Motor neuron (in vitro differentiated cells): ENCODE results near the gene LAMA1. TPM values are rescaled to one million over a fixed set of nuclear protein-coding genes. Genes with fewer than 3 reads are reported as not detected.
"Not testable (repeated sequence)": the region's sequence is repeated elsewhere in the genome, so short reads cannot be mapped to it uniquely, and the experiment has no call there.

Experiments used
- ATAC-seq, 8 experiments: fragments of 200-7000 bp; cut with Tn5 transposase; replicated peaks in 6 of 8; 2 replicates each; pipeline ENCODE4 v1.8.0; 2021; ENCODE audit warnings: mild to moderate bottlenecking in 8 of 8, moderate library complexity in 8 of 8
- H3K27ac ChIP-seq, 2 donors: fragments of 250-450 bp; sonication (Bioruptor Pico); 2 replicates each; pipeline ENCODE4 v1.9.0; 2021; ENCODE audit warnings: antibody characterized with exemption in 2 of 2, mild to moderate bottlenecking in 2 of 2, moderate library complexity in 1 of 2
- H3K4me1 ChIP-seq, 2 donors: fragments of 250-450 bp; sonication (Bioruptor Pico); replicated peaks in 1 of 2; 2 replicates each; pipeline ENCODE4 v1.6.1; 2021; ENCODE audit warnings: antibody characterized with exemption in 2 of 2, mild to moderate bottlenecking in 2 of 2, moderate library complexity in 1 of 2
- H3K4me3 ChIP-seq, 5 donors: fragments of 250-450 bp; sonication (Bioruptor Pico); 2 replicates each; pipeline ENCODE4 v1.9.0; 2021; ENCODE audit warnings: antibody characterized with exemption in 5 of 5, mild to moderate bottlenecking in 5 of 5, moderate library complexity in 4 of 5
- WGBS, 10 experiments: fragments of 450-650 bp; shearing (Covaris generic); methylation state at CpG; one replicate each; pipeline ENCODE4 v1.0.0; 2022; 5-methylcytosine and 5-hydroxymethylcytosine counted together
- in situ Hi-C, 9 experiments: fragments of 400-800 bp; cut with MboI; loops; one replicate each; pipeline ENCODE4 v1.15.0; 2021; ENCODE audit warnings: low sequenced_read_pairs in 9 of 9, low pct_unique_long_range_greater_than_20kb in 2 of 9; ENCODE audit not compliant: unreplicated experiment in 9 of 9
- total RNA-seq, 8 experiments: library from RNA; unstranded; fragments of 300-600 nt; gene quantifications; 2 replicates each; pipeline versions ENCODE4 v1.2.3 to v1.2.4, GENCODE V29; 2022

LAMA1 gene, protein sequence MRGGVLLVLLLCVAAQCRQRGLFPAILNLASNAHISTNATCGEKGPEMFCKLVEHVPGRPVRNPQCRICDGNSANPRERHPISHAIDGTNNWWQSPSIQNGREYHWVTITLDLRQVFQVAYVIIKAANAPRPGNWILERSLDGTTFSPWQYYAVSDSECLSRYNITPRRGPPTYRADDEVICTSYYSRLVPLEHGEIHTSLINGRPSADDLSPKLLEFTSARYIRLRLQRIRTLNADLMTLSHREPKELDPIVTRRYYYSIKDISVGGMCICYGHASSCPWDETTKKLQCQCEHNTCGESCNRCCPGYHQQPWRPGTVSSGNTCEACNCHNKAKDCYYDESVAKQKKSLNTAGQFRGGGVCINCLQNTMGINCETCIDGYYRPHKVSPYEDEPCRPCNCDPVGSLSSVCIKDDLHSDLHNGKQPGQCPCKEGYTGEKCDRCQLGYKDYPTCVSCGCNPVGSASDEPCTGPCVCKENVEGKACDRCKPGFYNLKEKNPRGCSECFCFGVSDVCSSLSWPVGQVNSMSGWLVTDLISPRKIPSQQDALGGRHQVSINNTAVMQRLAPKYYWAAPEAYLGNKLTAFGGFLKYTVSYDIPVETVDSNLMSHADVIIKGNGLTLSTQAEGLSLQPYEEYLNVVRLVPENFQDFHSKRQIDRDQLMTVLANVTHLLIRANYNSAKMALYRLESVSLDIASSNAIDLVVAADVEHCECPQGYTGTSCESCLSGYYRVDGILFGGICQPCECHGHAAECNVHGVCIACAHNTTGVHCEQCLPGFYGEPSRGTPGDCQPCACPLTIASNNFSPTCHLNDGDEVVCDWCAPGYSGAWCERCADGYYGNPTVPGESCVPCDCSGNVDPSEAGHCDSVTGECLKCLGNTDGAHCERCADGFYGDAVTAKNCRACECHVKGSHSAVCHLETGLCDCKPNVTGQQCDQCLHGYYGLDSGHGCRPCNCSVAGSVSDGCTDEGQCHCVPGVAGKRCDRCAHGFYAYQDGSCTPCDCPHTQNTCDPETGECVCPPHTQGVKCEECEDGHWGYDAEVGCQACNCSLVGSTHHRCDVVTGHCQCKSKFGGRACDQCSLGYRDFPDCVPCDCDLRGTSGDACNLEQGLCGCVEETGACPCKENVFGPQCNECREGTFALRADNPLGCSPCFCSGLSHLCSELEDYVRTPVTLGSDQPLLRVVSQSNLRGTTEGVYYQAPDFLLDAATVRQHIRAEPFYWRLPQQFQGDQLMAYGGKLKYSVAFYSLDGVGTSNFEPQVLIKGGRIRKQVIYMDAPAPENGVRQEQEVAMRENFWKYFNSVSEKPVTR (N-terminal part only)
- 10 to 100 TPM in 3 of 8 experiments, 1 to 10 TPM in 3, under 1 TPM in 2; 0.18 to 37.8 (median 7.6) TPM for total RNA-seq

DNA sequence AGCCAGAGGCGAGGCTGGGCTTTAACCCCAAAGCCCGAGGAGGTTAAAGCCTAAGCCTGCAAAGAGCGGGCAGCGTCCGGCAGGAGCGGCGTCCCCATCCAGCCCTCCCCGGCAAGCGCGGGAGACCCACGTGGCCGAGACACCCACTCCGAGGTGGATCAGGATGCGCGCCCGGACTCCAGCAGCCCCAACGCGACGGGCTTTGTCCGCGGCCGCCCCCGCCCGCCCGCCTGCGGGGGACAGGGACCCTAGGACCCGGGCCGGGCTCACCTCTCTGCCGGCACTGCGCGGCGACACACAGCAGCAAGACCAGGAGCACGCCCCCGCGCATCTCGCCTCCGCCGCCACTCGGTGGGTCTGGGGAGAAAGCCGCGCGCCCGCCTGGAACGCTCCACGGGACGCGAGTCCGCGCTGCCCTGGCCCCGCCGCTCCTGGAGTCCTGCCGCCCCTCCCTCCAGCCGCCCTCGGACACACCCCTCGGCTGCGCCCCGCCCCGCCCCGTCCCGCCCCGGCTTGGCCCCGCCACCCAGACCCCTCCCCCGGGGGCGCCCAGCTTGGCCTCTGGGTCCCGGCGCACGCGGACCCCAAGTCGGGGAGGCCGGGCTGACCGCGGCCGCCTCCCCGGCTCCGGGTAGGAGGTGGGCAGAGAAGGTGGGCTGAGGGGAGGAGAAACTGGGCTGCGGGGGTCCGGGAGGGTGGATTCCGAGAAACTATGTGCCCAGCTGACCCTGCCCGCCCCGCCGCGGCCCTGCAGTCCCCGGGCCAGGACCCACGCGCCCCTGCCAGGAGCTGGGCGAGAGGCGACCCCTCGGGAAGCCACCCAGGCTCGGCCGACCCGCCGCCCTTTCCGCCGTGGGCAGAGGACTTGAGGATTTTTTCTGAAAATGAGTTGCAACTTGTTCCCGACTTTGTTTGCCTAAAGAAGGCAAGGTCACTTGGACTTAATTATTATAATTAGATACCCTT is at the start of gene LAMA1:
TSS of gene LAMA1 (minus strand) at position 408 of the 966 bp plus-strand sequence. CDS start at position 331, 77 bp downstream.
- peaks cover 0 to 3% of the 10 kb centered on the region in 2 donors for H3K4me1 ChIP-seq
- no peak within 1 kb of the TSS for H3K27ac ChIP-seq
- in situ Hi-C loops = no loop called here
- H3K4me3 ChIP-seq = peak within 1 kb of the TSS; percentile 53 to 72 (median 60)
- peak in 7 of 8 experiments; percentile 23 to 85 (median 81) for ATAC-seq
- 0 to 71% methylated on average over 1 of the region's 95 CpGs; no CpG with 5 or more reads in 8 of the 10 experiments for WGBS, 10 experiments

DNA sequence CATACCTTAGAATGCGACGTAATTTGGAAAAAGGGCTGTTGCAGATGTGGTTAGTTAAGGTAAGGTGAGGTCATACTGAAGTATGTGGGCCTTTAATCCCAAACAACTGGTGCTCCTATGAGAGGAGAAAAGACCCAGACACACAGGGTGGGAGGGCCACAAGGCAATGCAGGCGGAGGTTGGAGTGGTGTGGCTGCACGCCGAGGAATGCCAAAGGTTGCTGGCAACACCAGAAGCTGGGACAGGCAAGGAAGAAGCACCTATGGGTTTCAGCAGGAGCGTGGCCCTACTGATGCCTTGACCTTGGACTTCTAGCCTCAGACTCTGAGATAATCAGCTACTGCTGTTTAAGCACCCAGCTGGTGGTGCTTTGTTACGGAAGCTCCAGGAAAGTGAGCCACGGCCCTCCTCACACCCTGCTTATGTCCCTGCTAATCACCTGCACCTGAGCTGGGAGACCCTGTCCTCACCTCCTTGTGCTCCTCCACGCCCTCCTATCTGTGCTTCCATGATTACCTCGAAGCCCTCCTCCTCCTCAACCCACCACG is 48.3 kb upstream of the LAMA1 start:
- WGBS, 10 experiments = 27 to 100% (median 88%) methylated on average over 1 to 6 of the region's 11 CpGs; no CpG with 5 or more reads in 1 of the 10 experiments
- H3K4me3 ChIP-seq = no peak overlapping the region
- in situ Hi-C loops = no loop called here
- no peak for ATAC-seq
- H3K4me1 ChIP-seq = no peaks in the 10 kb centered on the region
- no peak overlapping the region for H3K27ac ChIP-seq

DNA sequence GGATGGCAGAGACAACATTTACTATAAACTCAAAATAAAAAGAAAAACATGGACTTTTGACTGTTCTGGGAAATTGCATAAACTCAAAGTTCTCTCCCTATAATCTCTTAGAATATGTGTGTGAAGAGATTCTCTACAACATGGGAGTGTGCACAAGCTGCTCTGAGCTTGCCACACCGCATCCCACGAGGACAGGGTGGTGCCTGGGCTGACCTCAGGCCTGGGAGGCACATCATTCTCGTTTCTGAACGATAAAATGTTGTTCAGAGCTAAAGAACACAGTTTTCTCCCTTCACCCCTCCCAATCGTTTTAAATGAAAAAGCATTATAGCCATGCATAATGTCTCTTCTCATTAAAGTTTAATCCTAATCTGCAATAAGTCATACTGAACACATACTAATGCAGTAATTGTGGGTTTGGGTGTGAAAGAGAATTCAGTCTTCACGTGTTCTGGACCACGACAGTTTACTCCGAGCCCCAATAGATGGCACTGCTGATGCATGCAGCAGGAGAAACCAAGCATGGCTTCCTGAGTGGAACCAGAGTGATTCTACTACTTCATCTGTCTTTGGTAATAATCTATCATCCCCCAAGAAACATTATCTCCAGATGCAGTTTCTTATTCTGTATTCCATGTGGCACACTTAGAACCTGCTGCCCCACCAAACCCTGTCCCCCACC is 46.9 kb upstream of the LAMA1 start:
- H3K27ac ChIP-seq = no peak overlapping the region
- peak in 6 of 8 experiments; percentile 58 to 83 (median 71) for ATAC-seq
- no peak overlapping the region for H3K4me3 ChIP-seq
- in situ Hi-C loops = no loop called here
- no peaks in the 10 kb centered on the region for H3K4me1 ChIP-seq
- 0 to 65% (median 42%) methylated on average over 2 to 7 of the region's 8 CpGs; no CpG with 5 or more reads in 1 of the 10 experiments for WGBS, 10 experiments

DNA sequence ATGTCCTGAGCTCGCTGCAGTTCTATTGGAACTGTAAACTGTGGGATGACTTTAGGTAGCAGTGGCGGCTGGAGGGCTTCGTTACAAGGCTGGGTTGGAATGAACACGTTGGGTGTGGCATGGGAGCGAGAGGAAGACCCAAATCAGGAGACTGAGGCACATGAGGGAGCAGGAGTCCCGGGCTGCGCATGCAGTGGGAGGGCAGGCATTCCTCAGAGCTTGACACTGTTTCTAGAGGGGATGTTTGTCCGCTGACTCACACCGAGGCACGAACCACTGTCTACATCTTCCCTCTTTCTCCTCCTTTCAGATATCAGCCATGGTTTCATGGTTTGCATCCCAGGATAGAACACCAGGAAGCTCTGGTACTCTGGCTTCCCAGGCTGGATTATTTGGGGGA is 40.6 kb upstream of the LAMA1 start:
- no peaks in the 10 kb centered on the region for H3K4me1 ChIP-seq
- no peak overlapping the region for H3K4me3 ChIP-seq
- H3K27ac ChIP-seq = no peak overlapping the region
- WGBS, 10 experiments = 39 to 100% (median 89%) methylated on average over 2 to 10 of the region's 10 CpGs; no CpG with 5 or more reads in 2 of the 10 experiments
- in situ Hi-C loops = no loop called here
- no peak for ATAC-seq

DNA sequence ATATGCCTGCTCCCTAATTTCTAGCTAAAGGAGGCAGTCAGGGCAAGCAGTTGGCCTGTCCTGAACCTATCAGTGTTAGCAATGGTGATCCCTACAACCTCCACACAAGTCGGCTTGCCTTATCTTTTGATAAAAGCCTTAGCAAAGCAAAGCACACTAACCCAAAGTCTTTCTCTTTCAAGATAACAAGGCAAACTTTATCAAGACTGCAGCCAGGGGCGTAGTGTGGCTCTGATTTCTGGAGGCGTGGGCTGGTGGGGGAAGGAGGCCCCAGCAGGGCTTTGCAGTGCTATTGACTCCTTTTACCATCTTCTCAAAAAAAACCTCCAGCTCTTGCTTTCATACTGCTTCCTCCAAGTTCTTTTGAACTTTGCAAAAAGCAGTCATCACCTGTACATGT is 40.2 kb upstream of the LAMA1 start:
- Histone ChIP-seq H3K4me1 (no peaks in the 10 kb centered on the region), H3K4me3 (no peak overlapping the region), H3K27ac (no peak overlapping the region)
- WGBS, 10 experiments = 20 to 89% (median 70%) methylated on average over 1 to 2 of the region's 3 CpGs; no CpG with 5 or more reads in 6 of the 10 experiments
- ATAC-seq = no peak
- in situ Hi-C loops = no loop called here

DNA sequence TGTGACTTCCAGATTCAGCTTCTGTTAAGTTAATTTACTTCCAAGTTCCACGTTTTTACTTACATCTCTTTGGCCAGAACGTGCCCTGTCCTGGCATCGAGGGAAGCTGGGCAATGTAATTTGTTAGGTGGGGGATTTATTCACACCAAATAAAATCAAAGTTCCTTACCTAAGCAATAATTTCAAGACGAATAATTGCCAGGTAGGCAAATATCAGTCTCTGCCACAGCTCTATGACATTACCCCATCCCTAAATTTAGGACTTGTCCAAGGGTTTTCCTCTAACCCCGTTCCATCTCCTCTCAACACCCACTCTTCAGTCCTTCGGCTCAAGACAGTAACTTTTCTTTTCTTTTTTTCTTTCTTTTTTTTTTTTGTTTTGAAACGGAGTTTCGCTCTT is 38.3 kb upstream of the LAMA1 start:
- H3K4me1 ChIP-seq = no peaks in the 10 kb centered on the region
- in situ Hi-C loops = no loop called here
- ATAC-seq = no peak
- H3K27ac ChIP-seq = no peak overlapping the region
- WGBS, 10 experiments = 52 to 97% (median 80%) methylated on average over 1 to 6 of the region's 8 CpGs; no CpG with 5 or more reads in 1 of the 10 experiments
- no peak overlapping the region for H3K4me3 ChIP-seq

DNA sequence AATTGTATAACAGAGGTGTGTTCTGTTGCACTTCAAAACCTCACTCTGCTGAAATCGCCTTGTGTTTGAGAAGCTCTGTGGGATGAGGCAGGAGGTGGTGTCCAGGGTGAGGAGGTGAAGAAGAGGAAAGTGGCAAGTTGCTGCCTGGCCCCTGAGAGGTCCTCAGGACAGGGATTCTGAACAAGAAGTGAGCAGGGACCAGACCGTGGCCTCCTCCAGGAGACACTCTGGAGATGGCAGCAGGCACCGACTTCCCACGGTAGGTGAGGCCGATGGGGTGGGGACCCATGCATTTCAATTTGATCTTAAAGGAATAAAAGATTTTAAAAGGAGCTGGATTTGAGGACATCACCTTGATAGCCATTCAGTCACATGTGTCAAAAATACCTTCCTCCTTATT is 37.5 kb upstream of the LAMA1 start:
- H3K4me3 ChIP-seq = no peak overlapping the region
- WGBS, 10 experiments = 71 to 100% (median 100%) methylated on average over 2 to 4 of the region's 5 CpGs; no CpG with 5 or more reads in 3 of the 10 experiments
- in situ Hi-C loops = no loop called here
- no peaks in the 10 kb centered on the region for H3K4me1 ChIP-seq
- no peak for ATAC-seq
- H3K27ac ChIP-seq = no peak overlapping the region

DNA sequence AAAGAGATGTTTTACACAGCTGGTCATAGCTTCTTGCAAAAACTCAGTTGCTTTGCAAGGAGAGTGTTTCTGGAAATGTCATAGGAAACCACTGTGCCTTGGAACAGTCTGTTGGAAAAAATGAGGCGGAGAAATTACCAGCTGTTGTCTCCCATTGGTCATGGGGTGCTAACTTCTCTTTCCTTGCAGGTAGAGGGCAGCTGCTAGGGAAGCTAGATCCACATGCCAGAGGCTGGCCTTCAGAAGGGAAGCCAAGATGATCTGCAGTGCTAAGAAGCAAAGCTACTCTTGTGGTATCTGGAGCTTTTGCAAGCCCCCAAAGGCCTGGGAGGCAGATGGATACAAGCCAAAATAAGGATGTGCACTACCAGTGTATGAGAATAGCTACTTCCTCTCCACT is 34.8 kb upstream of the LAMA1 start:
- no peak overlapping the region for H3K4me3 ChIP-seq
- WGBS, 10 experiments = 17 to 100% (median 100%) methylated on average over 1 of the region's 1 CpG; no CpG with 5 or more reads in 3 of the 10 experiments
- no peaks in the 10 kb centered on the region for H3K4me1 ChIP-seq
- no peak for ATAC-seq
- in situ Hi-C loops = no loop called here
- H3K27ac ChIP-seq = no peak overlapping the region

DNA sequence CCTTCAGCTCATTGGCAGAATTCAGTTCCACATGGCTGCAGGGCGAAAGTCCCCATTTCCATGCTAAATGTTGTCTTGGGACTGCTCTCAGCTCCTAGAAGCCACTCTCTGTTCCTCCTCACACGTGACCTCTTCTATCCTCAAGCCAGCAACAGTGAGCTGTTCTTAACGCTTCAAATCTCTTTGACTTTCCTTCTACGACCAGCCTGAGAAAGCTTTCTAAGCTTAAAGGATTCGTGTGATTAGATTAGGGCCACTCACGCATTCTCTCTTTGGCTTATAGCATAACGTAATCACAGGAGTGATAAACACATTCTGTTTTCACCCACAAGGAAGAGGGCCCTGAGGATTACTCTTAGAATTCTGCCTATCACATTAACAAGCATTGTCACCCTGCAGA is 29.8 kb upstream of the LAMA1 start:
- Histone ChIP-seq H3K27ac (no peak overlapping the region), H3K4me3 (no peak overlapping the region), H3K4me1 (no peaks in the 10 kb centered on the region)
- 43 to 100% (median 90%) methylated on average over 1 to 7 of the region's 7 CpGs; no CpG with 5 or more reads in 2 of the 10 experiments for WGBS, 10 experiments
- in situ Hi-C loops = no loop called here
- no peak for ATAC-seq

DNA sequence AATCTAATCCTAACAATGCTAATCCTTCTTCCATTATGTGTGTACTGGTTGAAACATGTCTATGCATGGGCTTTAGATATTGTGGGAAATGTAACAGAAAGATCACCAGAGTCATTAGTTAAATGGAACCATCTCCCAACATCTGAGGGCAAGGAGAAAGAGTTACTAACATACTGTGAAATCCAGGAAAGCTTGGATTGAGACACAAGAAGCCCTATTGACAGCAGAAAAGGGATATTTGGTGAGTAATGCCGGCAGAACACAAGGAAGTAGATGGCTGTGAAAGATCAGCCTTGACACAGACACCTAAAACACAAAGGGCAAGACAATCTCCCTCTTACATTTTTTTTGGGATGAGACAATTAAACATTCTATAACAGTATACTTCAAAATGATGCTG is 28.5 kb upstream of the LAMA1 start:
- no peak for ATAC-seq
- in situ Hi-C loops = no loop called here
- Histone ChIP-seq H3K4me3 (no peak overlapping the region), H3K4me1 (no peaks in the 10 kb centered on the region), H3K27ac (no peak overlapping the region)
- WGBS, 10 experiments = 11 to 100% (median 93%) methylated on average over 1 of the region's 1 CpG; no CpG with 5 or more reads in 3 of the 10 experiments

DNA sequence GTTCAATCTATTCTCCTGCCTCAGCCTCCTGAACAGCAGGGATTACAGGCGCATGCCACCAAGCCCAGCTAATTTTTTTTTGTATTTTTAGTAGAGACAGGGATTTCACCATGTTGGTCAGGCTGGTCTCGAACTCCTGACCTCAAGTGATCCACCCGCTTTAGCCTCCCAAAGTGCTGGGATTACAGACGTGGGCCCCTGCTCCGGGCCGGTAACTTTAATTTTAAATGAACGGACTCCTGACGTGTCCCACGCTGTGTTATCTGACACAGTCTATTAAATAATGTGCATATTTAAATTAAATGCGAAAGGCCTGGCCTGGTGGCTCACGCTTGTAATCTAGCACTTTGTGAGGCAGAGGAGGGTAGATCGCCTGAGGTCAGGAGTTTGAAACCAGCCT is 27.3 kb upstream of the LAMA1 start:
- in situ Hi-C loops, H3K4me3 ChIP-seq, H3K4me1 ChIP-seq, H3K27ac ChIP-seq: not testable (repeated sequence)
- 28 to 100% (median 93%) methylated on average over 1 to 11 of the region's 12 CpGs; no CpG with 5 or more reads in 1 of the 10 experiments for WGBS, 10 experiments
- peak in 1 of 8 experiments; percentile 44 for ATAC-seq
